ENCODE data around the gene EPHA3.

EPHA3 gene

GRCh38 chr3:89426060-89426459, 318.6 kb downstream of the EPHA3 start:
- Histone ChIP-seq H3K4me1 (ENCODE audit: insufficient read depth, low read length, poor library complexity, severe bottlenecking) (no peaks in the 10 kb centered on the region), H3K36me3 (ENCODE audit: insufficient read depth, low read length) (no peaks in the 10 kb centered on the region), H3F3A (ENCODE audit: low read depth) (no peaks in the 10 kb centered on the region), H3K9me2 (replicated peaks; ENCODE audit: low read depth, low read length) (no peaks in the 10 kb centered on the region), H3K9me3 (ENCODE audit: insufficient read depth, low read depth, low read length) (no peaks in the 10 kb centered on the region), H3K27me3 (ENCODE audit: insufficient read depth, low read length, poor library complexity, severe bottlenecking) (no peaks in the 10 kb centered on the region), H2AFZ (ENCODE audit: low read length) (no peak overlapping the region), H3K4me3 (ENCODE audit: low read length, poor library complexity, severe bottlenecking) (no peak overlapping the region), H3K9ac (ENCODE audit: low read depth, low read length, poor library complexity, severe bottlenecking) (no peak overlapping the region), H4K20me1 (ENCODE audit: insufficient read depth, low read length, poor library complexity, severe bottlenecking) (no peaks in the 10 kb centered on the region), H3K4me2 (ENCODE audit: low read depth, low read length, poor library complexity, severe bottlenecking) (no peak overlapping the region), H3K79me2 (ENCODE audit: insufficient read depth, low read length) (no peaks in the 10 kb centered on the region)
- TF ChIP-seq, protein P1, sequence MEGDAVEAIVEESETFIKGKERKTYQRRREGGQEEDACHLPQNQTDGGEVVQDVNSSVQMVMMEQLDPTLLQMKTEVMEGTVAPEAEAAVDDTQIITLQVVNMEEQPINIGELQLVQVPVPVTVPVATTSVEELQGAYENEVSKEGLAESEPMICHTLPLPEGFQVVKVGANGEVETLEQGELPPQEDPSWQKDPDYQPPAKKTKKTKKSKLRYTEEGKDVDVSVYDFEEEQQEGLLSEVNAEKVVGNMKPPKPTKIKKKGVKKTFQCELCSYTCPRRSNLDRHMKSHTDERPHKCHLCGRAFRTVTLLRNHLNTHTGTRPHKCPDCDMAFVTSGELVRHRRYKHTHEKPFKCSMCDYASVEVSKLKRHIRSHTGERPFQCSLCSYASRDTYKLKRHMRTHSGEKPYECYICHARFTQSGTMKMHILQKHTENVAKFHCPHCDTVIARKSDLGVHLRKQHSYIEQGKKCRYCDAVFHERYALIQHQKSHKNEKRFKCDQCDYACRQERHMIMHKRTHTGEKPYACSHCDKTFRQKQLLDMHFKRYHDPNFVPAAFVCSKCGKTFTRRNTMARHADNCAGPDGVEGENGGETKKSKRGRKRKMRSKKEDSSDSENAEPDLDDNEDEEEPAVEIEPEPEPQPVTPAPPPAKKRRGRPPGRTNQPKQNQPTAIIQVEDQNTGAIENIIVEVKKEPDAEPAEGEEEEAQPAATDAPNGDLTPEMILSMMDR (conservative IDR thresholded peaks at IDR 0.05; ENCODE audit: low read length): no peak
- no peak for TF ChIP-seq EZH2phosphoT487 (IDR thresholded peaks at IDR 0.05; ENCODE audit: borderline replicate concordance)

DNA sequence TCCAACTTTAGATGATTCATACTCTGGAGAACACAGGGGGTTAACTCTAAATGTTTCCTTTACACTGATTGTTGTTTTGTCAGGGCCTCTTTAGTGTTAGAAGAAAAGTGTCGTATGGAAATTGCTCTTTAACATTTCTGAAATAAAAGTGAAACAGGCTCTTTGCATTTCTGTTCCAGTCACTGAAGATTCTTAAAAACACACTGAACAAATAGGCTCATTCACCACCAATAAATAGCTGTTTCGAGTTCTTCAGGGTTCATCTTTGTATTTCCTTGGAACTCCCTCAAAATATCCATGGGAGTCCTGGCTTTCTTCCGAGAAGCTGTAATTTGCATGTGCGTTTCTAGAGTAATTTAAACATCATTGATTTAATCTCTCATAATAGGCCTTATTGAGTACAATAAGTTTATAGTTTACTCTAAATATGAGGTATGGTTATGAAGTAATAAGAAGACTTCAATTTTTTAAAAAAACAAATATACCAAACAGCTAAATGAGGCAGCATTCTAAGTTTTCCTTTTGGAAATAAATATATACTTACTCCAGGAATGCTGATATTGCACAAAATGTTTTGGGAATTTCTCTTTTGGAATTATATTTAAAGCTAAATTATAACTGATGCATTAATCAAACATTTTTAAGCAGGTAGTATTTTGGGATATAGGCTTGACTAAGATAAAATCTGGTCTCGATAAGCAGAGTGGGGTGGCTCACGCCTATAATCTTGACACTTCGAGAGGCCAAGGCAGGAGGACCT, 327.4 kb downstream of the EPHA3 start:
- H4K20me1 ChIP-seq (ENCODE audit: insufficient read depth, low read length, poor library complexity, severe bottlenecking): no peaks in the 10 kb centered on the region
- H3K36me3 ChIP-seq (ENCODE audit: insufficient read depth, low read length): no peaks in the 10 kb centered on the region
- H3F3A ChIP-seq (ENCODE audit: low read depth): no peaks in the 10 kb centered on the region
- no peak overlapping the region for H3K9ac ChIP-seq (ENCODE audit: low read depth, low read length, poor library complexity, severe bottlenecking)
- H3K4me1 ChIP-seq (ENCODE audit: insufficient read depth, low read length, poor library complexity, severe bottlenecking): no peaks in the 10 kb centered on the region
- H3K9me2 ChIP-seq (replicated peaks; ENCODE audit: low read depth, low read length): no peaks in the 10 kb centered on the region
- H3K4me3 ChIP-seq (ENCODE audit: low read length, poor library complexity, severe bottlenecking): no peak overlapping the region
- H3K9me3 ChIP-seq (ENCODE audit: insufficient read depth, low read depth, low read length): no peaks in the 10 kb centered on the region
- TF ChIP-seq, protein P1 (conservative IDR thresholded peaks at IDR 0.05; ENCODE audit: low read length): no peak
- TF ChIP-seq EZH2phosphoT487 (IDR thresholded peaks at IDR 0.05; ENCODE audit: borderline replicate concordance): no peak
- no peaks in the 10 kb centered on the region for H3K27me3 ChIP-seq (ENCODE audit: insufficient read depth, low read length, poor library complexity, severe bottlenecking)
- no peak overlapping the region for H3K4me2 ChIP-seq (ENCODE audit: low read depth, low read length, poor library complexity, severe bottlenecking)
- no peak overlapping the region for H2AFZ ChIP-seq (ENCODE audit: low read length)
- no peaks in the 10 kb centered on the region for H3K79me2 ChIP-seq (ENCODE audit: insufficient read depth, low read length)

- Histone ChIP-seq H3K9me2 (replicated peaks; ENCODE audit: low read depth, low read length) (no peaks in the 10 kb centered on the region), H3K4me3 (ENCODE audit: low read length, poor library complexity, severe bottlenecking) (no peak overlapping the region), H3K79me2 (ENCODE audit: insufficient read depth, low read length) (no peaks in the 10 kb centered on the region), H3K9me3 (ENCODE audit: insufficient read depth, low read depth, low read length) (no peaks in the 10 kb centered on the region), H3K27me3 (ENCODE audit: insufficient read depth, low read length, poor library complexity, severe bottlenecking) (no peaks in the 10 kb centered on the region), H3K9ac (ENCODE audit: low read depth, low read length, poor library complexity, severe bottlenecking) (no peak overlapping the region), H4K20me1 (ENCODE audit: insufficient read depth, low read length, poor library complexity, severe bottlenecking) (no peaks in the 10 kb centered on the region), H3K4me1 (ENCODE audit: insufficient read depth, low read length, poor library complexity, severe bottlenecking) (no peaks in the 10 kb centered on the region), H3K36me3 (ENCODE audit: insufficient read depth, low read length) (no peaks in the 10 kb centered on the region), H3K4me2 (ENCODE audit: low read depth, low read length, poor library complexity, severe bottlenecking) (no peak overlapping the region), H2AFZ (ENCODE audit: low read length) (no peak overlapping the region), H3F3A (ENCODE audit: low read depth) (no peaks in the 10 kb centered on the region)
- no peak for TF ChIP-seq EZH2phosphoT487 (IDR thresholded peaks at IDR 0.05; ENCODE audit: borderline replicate concordance)
- TF ChIP-seq, protein P1 (conservative IDR thresholded peaks at IDR 0.05; ENCODE audit: low read length): no peak
These were observed 329.4 kb downstream of the EPHA3 start for GRCh38 chr3:89436846-89437245.
